Activated CD4-positive, alpha-beta memory T cell treated with anti-CD3 and anti-CD28 coated beads for 36 hours (primary cell): ENCODE data around the gene IL1RN. TPM values are rescaled to one million over a fixed set of nuclear protein-coding genes. Genes with fewer than 3 reads are reported as not detected.

ENCODE experiments used
- CTCF ChIA-PET: fragments of 350-600 bp; sonication (Branson Sonifier 250); formaldehyde crosslinking; loops from one replicate; lab custom pipeline; 2021; ENCODE audit warnings: antibody characterized with exemption, inconsistent platforms; lab: Charles Lee
- POLR2A ChIA-PET: fragments of 350-600 bp; sonication (Branson Sonifier 250); formaldehyde crosslinking; loops from one replicate; lab custom pipeline; 2021; ENCODE audit warnings: antibody characterized with exemption; lab: Charles Lee
- DNase-seq: peaks from one replicate; pipeline ENCODE4 v3.0.0-alpha.2; 2020
- H3K27ac Mint-ChIP-seq: one replicate; pipeline ENCODE4 v1.8.0; 2021; ENCODE audit warnings: mixed read lengths
- H3K27me3 Mint-ChIP-seq: one replicate; pipeline ENCODE4 v1.8.0; 2021; ENCODE audit warnings: mixed read lengths
- H3K36me3 Mint-ChIP-seq: one replicate; pipeline ENCODE4 v1.8.0; 2021; ENCODE audit warnings: mixed read lengths
- H3K4me1 Mint-ChIP-seq: one replicate; pipeline ENCODE4 v1.8.0; 2021; ENCODE audit warnings: low read depth, mixed read lengths
- H3K4me3 Mint-ChIP-seq: one replicate; pipeline ENCODE4 v1.8.0; 2021; ENCODE audit warnings: mild to moderate bottlenecking, mixed read lengths
- H3K9me3 Mint-ChIP-seq: one replicate; pipeline ENCODE4 v1.8.0; 2021; ENCODE audit warnings: mixed read lengths
- intact Hi-C: fragments of 100-400 bp; cut with micrococcal nuclease; formaldehyde crosslinking; loops from one replicate; pipeline ENCODE4 v1.15.1; 2023
- total RNA-seq, 2 experiments: library from RNA; stranded (reverse); gene quantifications; one replicate each; pipeline ENCODE4 v1.2.3, GENCODE V29; 2021

IL1RN gene
- total RNA-seq, 2 experiments from 2014 or later, result 9.8 to 10.5 TPM

- Mint-ChIP-seq H3K36me3 (peaks cover 67% of the 10 kb centered on the region), H3K4me1 (peaks cover 82% of the 10 kb centered on the region), H3K27me3 (peaks cover 2% of the 10 kb centered on the region), H3K9me3 (no peaks in the 10 kb centered on the region), H3K4me3 (no peak overlapping the region), H3K27ac (peak overlapping the region; percentile 71)
- CTCF ChIA-PET, result interaction anchor here (0.6 to 1.1 kb wide), 3 partner anchors 40 to 676 kb away, joined by 3 to 5 read pairs (median 3); no protein-coding TSS in a partner anchor
- DNase-seq, result peak; percentile 3
- POLR2A ChIA-PET, result interaction anchor here (0.8 to 0.9 kb wide), 2 partner anchors 22 to 96 kb away, joined by 3 read pairs; no protein-coding TSS in a partner anchor
- intact Hi-C loops, result no loop called here
Measured at GRCh38 chr2:113178069-113178746, 50.8 kb downstream of the IL1RN start.

- no peaks in the 10 kb centered on the region for H3K9me3 Mint-ChIP-seq
- peaks cover 83% of the 10 kb centered on the region for H3K4me1 Mint-ChIP-seq
- H3K36me3 Mint-ChIP-seq, result peaks cover 71% of the 10 kb centered on the region
- DNase-seq, result peak; percentile 78
- intact Hi-C loops, result no loop called here
- peak overlapping the region; percentile 12 for H3K4me3 Mint-ChIP-seq
- CTCF ChIA-PET, result interaction anchor here (1.1 to 3.7 kb wide), 2 partner anchors 19 to 42 kb away, joined by 3 to 23 read pairs; no protein-coding TSS in a partner anchor
- peaks cover 2% of the 10 kb centered on the region for H3K27me3 Mint-ChIP-seq
- POLR2A ChIA-PET, result interaction anchor here (0.8 to 0.9 kb wide), 2 partner anchors 23 to 97 kb away, joined by 3 read pairs; no protein-coding TSS in a partner anchor
- H3K27ac Mint-ChIP-seq, result peak overlapping the region; percentile 59
Measured at GRCh38 chr2:113178891-113179290, 51.5 kb downstream of the IL1RN start.

- H3K4me1 Mint-ChIP-seq, result peaks cover 85% of the 10 kb centered on the region
- H3K9me3 Mint-ChIP-seq, result no peaks in the 10 kb centered on the region
- H3K27ac Mint-ChIP-seq, result peak overlapping the region; percentile 59
- ChIA-PET CTCF (interaction anchor here (1.1 to 5.2 kb wide), 4 partner anchors 19 to 100 kb away, joined by 5 to 56 read pairs (median 20); no protein-coding TSS in a partner anchor), POLR2A (interaction anchor here (0.5 to 1.7 kb wide), 2 partner anchors 19 to 72 kb away, joined by 3 to 7 read pairs; no protein-coding TSS in a partner anchor)
- DNase-seq, result no peak
- intact Hi-C loops, result no loop called here
- H3K36me3 Mint-ChIP-seq, result peaks cover 67% of the 10 kb centered on the region
- no peak overlapping the region for H3K4me3 Mint-ChIP-seq
- H3K27me3 Mint-ChIP-seq, result peaks cover 2% of the 10 kb centered on the region
Measured at GRCh38 chr2:113179446-113180045, 52.1 kb downstream of the IL1RN start.

GRCh38 chr2:113180131-113180946 is 52.9 kb downstream of the IL1RN start:
- peak; percentile 38 for DNase-seq
- CTCF ChIA-PET, result interaction anchor here (1.1 to 5.2 kb wide), 6 partner anchors 18 to 100 kb away, joined by 4 to 56 read pairs (median 11); no protein-coding TSS in a partner anchor
- POLR2A ChIA-PET, result interaction anchor here (0.5 to 1.7 kb wide), 4 partner anchors 18 to 100 kb away, joined by 3 to 7 read pairs (median 5); no protein-coding TSS in a partner anchor
- intact Hi-C loops, result no loop called here
- no peaks in the 10 kb centered on the region for H3K9me3 Mint-ChIP-seq
- H3K36me3 Mint-ChIP-seq, result peaks cover 64% of the 10 kb centered on the region
- peak overlapping the region; percentile 29 for H3K4me3 Mint-ChIP-seq
- peaks cover 90% of the 10 kb centered on the region for H3K4me1 Mint-ChIP-seq
- no peaks in the 10 kb centered on the region for H3K27me3 Mint-ChIP-seq
- peak overlapping the region; percentile 81 for H3K27ac Mint-ChIP-seq

- Mint-ChIP-seq H3K36me3 (peaks cover 64% of the 10 kb centered on the region), H3K4me3 (no peak overlapping the region), H3K27me3 (no peaks in the 10 kb centered on the region), H3K9me3 (no peaks in the 10 kb centered on the region), H3K27ac (peak overlapping the region; percentile 55), H3K4me1 (peaks cover 95% of the 10 kb centered on the region)
- intact Hi-C loops, result no loop called here
- DNase-seq, result no peak
- CTCF ChIA-PET, result interaction anchor here (0.7 to 5.2 kb wide), 5 partner anchors 17 to 177 kb away, joined by 3 to 56 read pairs (median 17); no protein-coding TSS in a partner anchor
- POLR2A ChIA-PET, result interaction anchor here (1.5 to 1.7 kb wide), 4 partner anchors 13 to 101 kb away, joined by 3 to 7 read pairs (median 5); no protein-coding TSS in a partner anchor
Measured at GRCh38 chr2:113181258-113182051, 54.1 kb downstream of the IL1RN start.

- Mint-ChIP-seq H3K36me3 (peaks cover 59% of the 10 kb centered on the region), H3K27me3 (no peaks in the 10 kb centered on the region), H3K4me3 (no peak overlapping the region), H3K9me3 (no peaks in the 10 kb centered on the region), H3K4me1 (peaks cover 91% of the 10 kb centered on the region), H3K27ac (no peak overlapping the region)
- DNase-seq, result no peak
- ChIA-PET CTCF (interaction anchor here (1.2 to 5.2 kb wide), 6 partner anchors 8 to 103 kb away, joined by 3 to 56 read pairs (median 12); no protein-coding TSS in a partner anchor), POLR2A (interaction anchor here (1.5 to 1.8 kb wide), 2 partner anchors 8 to 11 kb away, joined by 3 to 10 read pairs; partner anchors contain the start of gene PSD4)
- intact Hi-C loops, result no loop called here
Measured at GRCh38 chr2:113182471-113183260, 55.3 kb downstream of the IL1RN start.

- Mint-ChIP-seq H3K4me3 (no peak overlapping the region), H3K27me3 (no peaks in the 10 kb centered on the region), H3K27ac (no peak overlapping the region), H3K36me3 (peaks cover 59% of the 10 kb centered on the region), H3K4me1 (peaks cover 90% of the 10 kb centered on the region), H3K9me3 (no peaks in the 10 kb centered on the region)
- POLR2A ChIA-PET, result interaction anchor here (0.8 to 1.8 kb wide), 2 partner anchors 9 to 18 kb away, joined by 3 to 10 read pairs; partner anchors contain the start of gene PSD4
- no peak for DNase-seq
- CTCF ChIA-PET, result interaction anchor here (1.2 to 5.2 kb wide), 5 partner anchors 8 to 187 kb away, joined by 3 to 56 read pairs (median 6); no protein-coding TSS in a partner anchor
- intact Hi-C loops, result no loop called here
Measured at GRCh38 chr2:113183264-113183663, 55.9 kb downstream of the IL1RN start.

Other genes with a start within 250 kb of the IL1RN start
- gene IL37, start 216.4 kb upstream of the IL1RN start, total RNA-seq, result not detected
- not detected for gene IL36G, start 149.6 kb upstream of the IL1RN start, total RNA-seq
- not detected for gene IL36A, start 122.1 kb upstream of the IL1RN start, total RNA-seq
- gene IL36B, start 74.7 kb upstream of the IL1RN start, total RNA-seq, result not detected
- not detected for gene IL36RN, start 68.4 kb upstream of the IL1RN start, total RNA-seq
- not detected for gene IL1F10, start 59.6 kb upstream of the IL1RN start, total RNA-seq
- gene PSD4, start 46.4 kb downstream of the IL1RN start, total RNA-seq, result 100 to 1,000 TPM; 156 to 170 TPM
- gene PAX8, start 151.3 kb downstream of the IL1RN start, total RNA-seq, result 1 to 10 TPM; 2.6 to 4.1 TPM